H9 (cell line): ENCODE results near the gene MSANTD1. TPM values are rescaled to one million over a fixed set of nuclear protein-coding genes. Genes with fewer than 3 reads are reported as not detected.
A peak's percentile ranks its signal among the peaks of the same experiment; 100 is the strongest.

ENCODE experiments used
- DNase-seq: peaks from one replicate; pipeline ENCODE4 v3.0.0-alpha.2; 2017
- H2AFZ ChIP-seq: one replicate; pipeline ENCODE4 v1.6.1; 2013; ENCODE audit warnings: mild to moderate bottlenecking, low read length, control low read depth, moderate library complexity
- H2AK5ac ChIP-seq: 2 replicates; pipeline ENCODE4 v1.6.1; 2013; ENCODE audit warnings: low read length, control low read depth, mixed read lengths; ENCODE audit not compliant: insufficient read length
- H2BK120ac ChIP-seq: one replicate; pipeline ENCODE4 v1.6.1; 2013; ENCODE audit warnings: low read depth, mild to moderate bottlenecking, low read length, control low read depth, inconsistent platforms; ENCODE audit not compliant: poor library complexity, severe bottlenecking
- H2BK12ac ChIP-seq: 2 replicates; pipeline ENCODE4 v1.6.1; 2013; ENCODE audit warnings: low read length, control low read depth, mixed read lengths, low read depth; ENCODE audit not compliant: insufficient read length
- H2BK15ac ChIP-seq: 2 replicates; pipeline ENCODE4 v1.6.1; 2013; ENCODE audit warnings: low read depth, low read length, control low read depth
- H2BK20ac ChIP-seq: one replicate; pipeline ENCODE4 v1.6.1; 2013; ENCODE audit warnings: low read depth, mild to moderate bottlenecking, low read length, control low read depth, inconsistent platforms; ENCODE audit not compliant: poor library complexity, severe bottlenecking
- H2BK5ac ChIP-seq: 2 replicates; pipeline ENCODE4 v1.6.1; 2013; ENCODE audit warnings: low read length, control low read depth, mixed read lengths; ENCODE audit not compliant: insufficient read length
- H3K14ac ChIP-seq: 2 replicates; pipeline ENCODE4 v1.6.1; 2013; ENCODE audit warnings: low read length, control low read depth; ENCODE audit not compliant: insufficient read depth
- H3K18ac ChIP-seq: 2 replicates; pipeline ENCODE4 v1.6.1; 2013; ENCODE audit warnings: low read depth, mild to moderate bottlenecking, mixed read lengths, low read length, control low read depth; ENCODE audit not compliant: insufficient read length
- H3K23ac ChIP-seq: 2 replicates; pipeline ENCODE4 v1.6.1; 2013; ENCODE audit warnings: low read length, control low read depth, mixed read lengths, low read depth; ENCODE audit not compliant: insufficient read length
- H3K23me2 ChIP-seq: 2 replicates; pipeline ENCODE4 v1.6.1; 2013; ENCODE audit warnings: low read depth, mild to moderate bottlenecking, mixed read lengths, low read length, control low read depth; ENCODE audit not compliant: insufficient read length, poor library complexity, severe bottlenecking
- H3K27ac ChIP-seq: 2 replicates; pipeline ENCODE4 v1.5.1; 2013; ENCODE audit warnings: low read length, control low read depth, mixed read lengths, low read depth; ENCODE audit not compliant: insufficient read length
- H3K27me3 ChIP-seq: 2 replicates; pipeline ENCODE4 v1.6.1; 2013; ENCODE audit warnings: low read length, control low read depth, inconsistent platforms; ENCODE audit not compliant: insufficient read depth
- H3K4ac ChIP-seq: 2 replicates; pipeline ENCODE4 v1.6.1; 2013; ENCODE audit warnings: low read depth, mild to moderate bottlenecking, control low read depth, inconsistent platforms, low read length, moderate library complexity
- H3K4me1 ChIP-seq: 2 replicates; pipeline ENCODE4 v1.6.1; 2013; ENCODE audit warnings: low read length, control low read depth, inconsistent platforms; ENCODE audit not compliant: insufficient read depth
- H3K4me2 ChIP-seq: 2 replicates; pipeline ENCODE4 v1.6.1; 2013; ENCODE audit warnings: low read length, control low read depth, mixed read lengths; ENCODE audit not compliant: insufficient read length, insufficient read depth
- H3K56ac ChIP-seq: 2 replicates; pipeline ENCODE4 v1.6.1; 2013; ENCODE audit warnings: low read depth, mild to moderate bottlenecking, mixed read lengths, low read length, control low read depth; ENCODE audit not compliant: insufficient read length
- H3K79me1 ChIP-seq: 2 replicates; pipeline ENCODE4 v1.6.1; 2013; ENCODE audit warnings: low read depth, mild to moderate bottlenecking, moderate library complexity, low read length, control low read depth, inconsistent platforms; ENCODE audit not compliant: insufficient read depth, poor library complexity, severe bottlenecking
- H3K79me2 ChIP-seq: 2 replicates; pipeline ENCODE4 v1.6.1; 2013; ENCODE audit warnings: low read length, control low read depth, inconsistent platforms; ENCODE audit not compliant: insufficient read depth
- H3K9ac ChIP-seq: 2 replicates; pipeline ENCODE4 v1.6.1; 2013; ENCODE audit warnings: low read length, control low read depth, mixed read lengths; ENCODE audit not compliant: insufficient read length; ENCODE audit errors: extremely low read depth
- H3K9me3 ChIP-seq: one replicate; pipeline ENCODE4 v1.6.1; 2013; ENCODE audit warnings: low read depth, low read length, inconsistent platforms; ENCODE audit not compliant: control insufficient read depth
- H3T11ph ChIP-seq: one replicate; pipeline ENCODE4 v1.6.1; 2013; ENCODE audit warnings: mild to moderate bottlenecking, low read length, control low read depth, inconsistent platforms
- H4K20me1 ChIP-seq: one replicate; pipeline ENCODE4 v1.6.1; 2013; ENCODE audit not compliant: control insufficient read depth, insufficient read length, insufficient read depth
- H4K5ac ChIP-seq: 2 replicates; pipeline ENCODE4 v1.6.1; 2013; ENCODE audit warnings: low read depth, mild to moderate bottlenecking, mixed read lengths, low read length, control low read depth; ENCODE audit not compliant: insufficient read length
- H4K8ac ChIP-seq: replicated peaks from 2 replicates; pipeline ENCODE4 v1.6.1; 2013; ENCODE audit warnings: low read length, control low read depth, mixed read lengths, low read depth; ENCODE audit not compliant: insufficient read length
- H4K91ac ChIP-seq: 2 replicates; pipeline ENCODE4 v1.6.1; 2013; ENCODE audit warnings: low read depth, mild to moderate bottlenecking, moderate library complexity, mixed read lengths, low read length, control low read depth; ENCODE audit not compliant: insufficient read length
- H3K27ac Mint-ChIP-seq, 3 experiments: 2 replicates in 2 of 3; 3 replicates in 1 of 3; pipeline ENCODE4 v1.8.0; 2020 to 2021; ENCODE audit warnings: mixed read lengths in 3 of 3, mild to moderate bottlenecking in 1 of 3, moderate library complexity in 1 of 3
- H3K27me3 Mint-ChIP-seq: 2 replicates; pipeline ENCODE4 v1.8.0; 2021; ENCODE audit warnings: low read depth, mild to moderate bottlenecking, moderate library complexity, mixed read lengths
- H3K36me3 Mint-ChIP-seq, 3 experiments: 2 replicates in 2 of 3; 3 replicates in 1 of 3; pipeline ENCODE4 v1.8.0; 2020 to 2021; ENCODE audit warnings: low read depth in 3 of 3, mixed read lengths in 3 of 3; ENCODE audit not compliant: insufficient read depth in 1 of 3
- H3K4me1 Mint-ChIP-seq, 2 experiments: 2 replicates each; pipeline ENCODE4 v1.8.0; 2020; ENCODE audit warnings: mixed read lengths in 2 of 2
- H3K4me3 Mint-ChIP-seq, 2 experiments: 2 replicates in 1 of 2; 3 replicates in 1 of 2; pipeline ENCODE4 v1.8.0; 2020 to 2021; ENCODE audit warnings: mild to moderate bottlenecking in 2 of 2, mixed read lengths in 2 of 2, moderate library complexity in 1 of 2
- H3K9me3 Mint-ChIP-seq, 2 experiments: 2 replicates in 1 of 2; 3 replicates in 1 of 2; pipeline ENCODE4 v1.8.0; 2020; ENCODE audit warnings: mild to moderate bottlenecking in 2 of 2, mixed read lengths in 2 of 2, moderate library complexity in 1 of 2
- WGBS: extraction: QIAGEN DNeasy Blood & Tissue Kit; methylation state at CpG from one replicate; pipeline ENCODE4 v1.1.7; 2013; ENCODE audit warnings: missing lambda C conversion rate, low lambda C conversion rate, mixed read lengths; ENCODE audit not compliant: insufficient read length; ENCODE audit errors: extremely low coverage; 5-methylcytosine and 5-hydroxymethylcytosine counted together
- total RNA-seq: library from RNA; stranded (reverse); gene quantifications from 2 replicates; pipeline ENCODE4 v1.2.1, GENCODE V29; 2021
- TF ChIP-seq, protein P1 (sequence below): fragments of 200-600 bp; sonication (generic); conservative IDR thresholded peaks from 3 replicates; pipeline ENCODE4 v1.8.0; 2021; ENCODE audit warnings: antibody characterized with exemption, mild to moderate bottlenecking

The MSANTD1 gene
- total RNA-seq, 1 experiment from 2014 or later = 0.83 TPM

DNA sequence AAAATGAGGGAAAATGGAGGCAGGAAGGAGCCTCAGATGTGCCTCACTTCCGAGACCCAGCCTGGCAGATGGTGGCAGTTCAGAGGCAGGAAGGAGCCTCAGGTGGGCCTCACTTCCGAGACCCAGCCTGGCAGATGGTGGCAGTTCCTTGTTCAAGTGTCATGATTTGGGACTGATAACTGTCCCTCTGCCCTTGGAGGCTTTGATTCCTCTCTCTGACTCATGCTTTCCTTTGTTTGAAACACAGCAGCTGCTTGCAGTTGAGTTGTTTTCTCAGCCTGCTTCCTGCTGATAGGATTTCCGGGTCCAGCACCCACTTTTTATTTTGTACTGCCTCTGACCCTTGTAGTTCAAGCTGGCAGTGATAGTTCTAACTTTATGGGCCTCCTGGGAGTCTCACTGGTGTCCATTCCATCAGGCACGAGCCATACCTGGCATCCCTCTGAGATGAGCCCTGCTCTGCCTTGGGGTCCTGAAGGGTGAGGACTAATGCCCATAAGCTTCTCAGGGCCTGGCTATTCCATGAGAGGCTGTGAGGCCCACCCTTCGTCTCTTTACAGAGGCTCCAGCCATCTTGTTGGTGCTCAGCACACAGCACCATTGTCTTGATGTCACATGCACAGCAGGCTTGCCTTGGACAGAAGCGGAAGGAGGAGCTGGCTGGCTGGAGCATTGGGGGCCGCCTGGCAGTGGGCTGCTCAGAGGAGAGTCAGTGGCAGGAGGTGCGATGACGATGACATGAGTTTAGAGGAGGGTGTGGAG is 56.8 kb downstream of the MSANTD1 start:
- Histone ChIP-seq H3K4me2 (no peak overlapping the region), H2AFZ (no peak overlapping the region), H3K9ac (no peak overlapping the region), H4K8ac (no peak overlapping the region), H2BK15ac (no peak overlapping the region), H2BK120ac (no peak overlapping the region), H3K18ac (no peak overlapping the region), H2BK20ac (no peak overlapping the region), H3K27me3 (no peaks in the 10 kb centered on the region), H3K79me2 (no peaks in the 10 kb centered on the region), H4K20me1 (no peaks in the 10 kb centered on the region), H3K4me1 (no peaks in the 10 kb centered on the region), H3K14ac (no peak overlapping the region; the same call in 1 of the 2 replicates), H3K27ac (no peak overlapping the region), H3K56ac (no peak overlapping the region), H3T11ph (no peak overlapping the region), H3K4ac (no peak overlapping the region), H3K23ac (no peak overlapping the region), H2AK5ac (no peak overlapping the region), H3K23me2 (no peaks in the 10 kb centered on the region), H3K79me1 (no peaks in the 10 kb centered on the region), H2BK12ac (no peak overlapping the region), H4K91ac (no peak overlapping the region), H4K5ac (no peak overlapping the region), H3K9me3 (no peaks in the 10 kb centered on the region), H2BK5ac (no peak overlapping the region)
- Mint-ChIP-seq H3K4me1 (peaks cover 37 to 63% of the 10 kb centered on the region in 2 experiments), H3K27me3 (no peaks in the 10 kb centered on the region; the same call in 1 of the 2 replicates), H3K27ac (peak overlapping the region in 2 of 3 experiments; percentile 49 to 57; a peak in 2 of 7 replicates), H3K4me3 (no peak overlapping the region), H3K9me3 (no peaks in the 10 kb centered on the region), H3K36me3 (no peaks in the 10 kb centered on the region)
- DNase-seq = no peak
- WGBS = no CpG with 5 or more reads among the region's 9 CpGs
- TF ChIP-seq, protein P1, sequence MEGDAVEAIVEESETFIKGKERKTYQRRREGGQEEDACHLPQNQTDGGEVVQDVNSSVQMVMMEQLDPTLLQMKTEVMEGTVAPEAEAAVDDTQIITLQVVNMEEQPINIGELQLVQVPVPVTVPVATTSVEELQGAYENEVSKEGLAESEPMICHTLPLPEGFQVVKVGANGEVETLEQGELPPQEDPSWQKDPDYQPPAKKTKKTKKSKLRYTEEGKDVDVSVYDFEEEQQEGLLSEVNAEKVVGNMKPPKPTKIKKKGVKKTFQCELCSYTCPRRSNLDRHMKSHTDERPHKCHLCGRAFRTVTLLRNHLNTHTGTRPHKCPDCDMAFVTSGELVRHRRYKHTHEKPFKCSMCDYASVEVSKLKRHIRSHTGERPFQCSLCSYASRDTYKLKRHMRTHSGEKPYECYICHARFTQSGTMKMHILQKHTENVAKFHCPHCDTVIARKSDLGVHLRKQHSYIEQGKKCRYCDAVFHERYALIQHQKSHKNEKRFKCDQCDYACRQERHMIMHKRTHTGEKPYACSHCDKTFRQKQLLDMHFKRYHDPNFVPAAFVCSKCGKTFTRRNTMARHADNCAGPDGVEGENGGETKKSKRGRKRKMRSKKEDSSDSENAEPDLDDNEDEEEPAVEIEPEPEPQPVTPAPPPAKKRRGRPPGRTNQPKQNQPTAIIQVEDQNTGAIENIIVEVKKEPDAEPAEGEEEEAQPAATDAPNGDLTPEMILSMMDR = no peak

Other genes with a start within 250 kb of the MSANTD1 start
- not detected in 2 replicates for gene HTT-AS, start 174.6 kb upstream of the MSANTD1 start, total RNA-seq
- 60.9 and 64.4 TPM in 2 replicates for gene HTT, start 174.5 kb upstream of the MSANTD1 start, total RNA-seq
- gene RGS12, start 43.9 kb downstream of the MSANTD1 start, total RNA-seq = 14.0 and 16.9 TPM in 2 replicates
- gene HGFAC, start 192.8 kb downstream of the MSANTD1 start, total RNA-seq = 0.33 and 0.37 TPM in 2 replicates
- 0.26 TPM in 1 of 2 replicates, not detected in the other for gene DOK7, start 214.1 kb downstream of the MSANTD1 start, total RNA-seq